ENCODE results near the gene PCDHA7. TPM values are rescaled to one million over a fixed set of nuclear protein-coding genes. Genes with fewer than 3 reads are reported as not detected.

The PCDHA7 gene
- total RNA-seq, 1 donor from 2014 or later, result 3.6 TPM

Other genes with a start within 250 kb of the PCDHA7 start
- gene CD14, start 201.1 kb upstream of the PCDHA7 start, total RNA-seq, result 22.0 TPM
- gene TMCO6, start 194.8 kb upstream of the PCDHA7 start, total RNA-seq, result 54.8 TPM
- 31.1 TPM for gene NDUFA2, start 186.6 kb upstream of the PCDHA7 start, total RNA-seq
- gene IK, start 186.4 kb upstream of the PCDHA7 start, total RNA-seq, result 134 TPM
- 16.2 TPM for gene WDR55, start 169.4 kb upstream of the PCDHA7 start, total RNA-seq
- 0.60 TPM for gene DND1, start 160.7 kb upstream of the PCDHA7 start, total RNA-seq
- gene HARS1, start 142.9 kb upstream of the PCDHA7 start, total RNA-seq, result 45.3 TPM
- gene HARS2, start 142.8 kb upstream of the PCDHA7 start, total RNA-seq, result 35.0 TPM
- gene ZMAT2, start 133.8 kb upstream of the PCDHA7 start, total RNA-seq, result 37.4 TPM
- gene PCDHA1, start 48.1 kb upstream of the PCDHA7 start, total RNA-seq, result 0.71 TPM
- gene PCDHA2, start 39.4 kb upstream of the PCDHA7 start, total RNA-seq, result 2.4 TPM
- gene PCDHA3, start 33.2 kb upstream of the PCDHA7 start, total RNA-seq, result 4.6 TPM
- 7.1 TPM for gene PCDHA4, start 27.2 kb upstream of the PCDHA7 start, total RNA-seq
- gene PCDHA5, start 12.7 kb upstream of the PCDHA7 start, total RNA-seq, result 2.9 TPM
- gene PCDHA6, start 6.3 kb upstream of the PCDHA7 start, total RNA-seq, result 5.6 TPM
- 3.6 TPM for gene PCDHA8, start 6.9 kb downstream of the PCDHA7 start, total RNA-seq
- gene PCDHA9, start 14.1 kb downstream of the PCDHA7 start, total RNA-seq, result 4.6 TPM
- gene PCDHA10, start 21.6 kb downstream of the PCDHA7 start, total RNA-seq, result 4.6 TPM
- 8.9 TPM for gene PCDHA11, start 34.7 kb downstream of the PCDHA7 start, total RNA-seq
- gene PCDHA12, start 41.0 kb downstream of the PCDHA7 start, total RNA-seq, result 5.1 TPM
- 9.7 TPM for gene PCDHA13, start 47.9 kb downstream of the PCDHA7 start, total RNA-seq
- 7.6 TPM for gene PCDHAC1, start 92.0 kb downstream of the PCDHA7 start, total RNA-seq
- gene PCDHAC2, start 132.2 kb downstream of the PCDHA7 start, total RNA-seq, result 39.0 TPM
- gene PCDHB1, start 217.1 kb downstream of the PCDHA7 start, total RNA-seq, result 0.05 TPM